PC-3 (cell line): Measurements from ENCODE around the gene COL11A1.

Source experiments
- CTCF ChIP-seq: fragments of 300-600 bp; sonication (generic); conservative IDR thresholded peaks from 2 replicates; pipeline ENCODE4 v1.5.1; 2017; ENCODE audit warnings: antibody characterized with exemption, low read depth, mild to moderate bottlenecking, low read length
- EZH2 ChIP-seq: fragments of 300-600 bp; sonication (generic); IDR thresholded peaks from one replicate; pipeline ENCODE4 v1.6.1; 2017; ENCODE audit warnings: antibody characterized with exemption, mild to moderate bottlenecking, low read length; ENCODE audit not compliant: unreplicated experiment
- EZH2phosphoT487 ChIP-seq: fragments of 300-600 bp; sonication (generic); IDR thresholded peaks from 2 replicates; pipeline ENCODE4 v1.6.1; 2018; ENCODE audit warnings: mild to moderate bottlenecking, antibody characterized with exemption, low read length, borderline replicate concordance

- no peak for TF ChIP-seq CTCF
- TF ChIP-seq EZH2, result no peak
- no peak for TF ChIP-seq EZH2phosphoT487
Measured at GRCh38 chr1:102872097-102872496, 236.2 kb downstream of the COL11A1 start.
